ENCODE results near the gene ADCK1.
"Not testable (repeated sequence)": the region's sequence is repeated elsewhere in the genome, so short reads cannot be mapped to it uniquely, and the experiment has no call there.

ADCK1 gene

GRCh38 chr14:77761205-77761931, 38.5 kb upstream of the ADCK1 start:
- no peak overlapping the region for H2BK12ac ChIP-seq (ENCODE audit: low read length)
- H3K4me1 ChIP-seq (ENCODE audit: control insufficient read depth in 1 of 2, insufficient read depth in 2 of 2, low read length in 2 of 2) = no peaks in the 10 kb centered on the region
- no CpG with 5 or more reads among the region's 24 CpGs for WGBS (ENCODE audit: extremely low coverage, insufficient coverage, insufficient read length)
- peaks cover 0 to 2% of the 10 kb centered on the region in 2 experiments for H3K36me3 ChIP-seq (ENCODE audit: control insufficient read depth in 1 of 2, insufficient read depth in 2 of 2, low read length in 2 of 2)
- no peak overlapping the region for H3K18ac ChIP-seq (ENCODE audit: low read length)
- no peak overlapping the region for H2BK5ac ChIP-seq (ENCODE audit: low read depth, low read length, poor library complexity)
- no peak overlapping the region for H3K27ac ChIP-seq (ENCODE audit: low read depth, low read length)
- H3K14ac ChIP-seq (ENCODE audit: low read length) = no peak overlapping the region
- H3K9ac ChIP-seq (ENCODE audit: low read length) = peak overlapping the region; percentile 41
- H3K4me2 ChIP-seq (ENCODE audit: low read length) = peak overlapping the region; percentile 68
- H4K8ac ChIP-seq (ENCODE audit: low read depth, low read length) = peak overlapping the region; percentile 12
- peaks cover 4% of the 10 kb centered on the region for H3K79me1 ChIP-seq (ENCODE audit: low read length)
- peak in 1 of 2 donors; percentile 99 for DNase-seq
- no peak overlapping the region for H2BK120ac ChIP-seq (ENCODE audit: insufficient read depth, low read length, poor library complexity)
- H4K12ac ChIP-seq (ENCODE audit: low read depth, low read length) = no peak overlapping the region
- H4K91ac ChIP-seq (ENCODE audit: low read depth, low read length) = no peak overlapping the region
- H3K9me3 ChIP-seq (ENCODE audit: insufficient read depth, low read depth, low read length) = no peaks in the 10 kb centered on the region
- H2AFZ ChIP-seq (ENCODE audit: insufficient read depth, low read length, poor library complexity) = peak overlapping the region; percentile 25
- H2AK5ac ChIP-seq (ENCODE audit: low read length) = no peak overlapping the region
- peak overlapping the region; percentile 47 for H3K4me3 ChIP-seq (ENCODE audit: low read depth, low read length)
- no peak overlapping the region for H3K23ac ChIP-seq (ENCODE audit: low read length)
- no peaks in the 10 kb centered on the region for H3K27me3 ChIP-seq (ENCODE audit: insufficient read depth, low read length)
- H3K79me2 ChIP-seq (ENCODE audit: control insufficient read depth, insufficient read depth, low read length, poor library complexity) = peaks cover 4% of the 10 kb centered on the region
- no peak overlapping the region for H3K4ac ChIP-seq (ENCODE audit: low read depth, low read length)

GRCh38 chr14:77763316-77763715, 36.6 kb upstream of the ADCK1 start:
- no peak overlapping the region for H2BK12ac ChIP-seq (ENCODE audit: low read length)
- no peak overlapping the region for H3K18ac ChIP-seq (ENCODE audit: low read length)
- no peak overlapping the region for H2AFZ ChIP-seq (ENCODE audit: insufficient read depth, low read length, poor library complexity)
- WGBS (ENCODE audit: extremely low coverage, insufficient coverage, insufficient read length) = no CpG with 5 or more reads among the region's 1 CpG
- H3K36me3 ChIP-seq (ENCODE audit: control insufficient read depth in 1 of 2, insufficient read depth in 2 of 2, low read length in 2 of 2) = no peaks in the 10 kb centered on the region
- no peaks in the 10 kb centered on the region for H3K27me3 ChIP-seq (ENCODE audit: insufficient read depth, low read length)
- H3K9ac ChIP-seq (ENCODE audit: low read length) = no peak overlapping the region
- H3K4me3 ChIP-seq (ENCODE audit: low read depth, low read length) = no peak overlapping the region
- no peak for DNase-seq
- H3K4me2 ChIP-seq (ENCODE audit: low read length) = no peak overlapping the region
- no peak overlapping the region for H4K8ac ChIP-seq (ENCODE audit: low read depth, low read length)
- no peak overlapping the region for H2BK5ac ChIP-seq (ENCODE audit: low read depth, low read length, poor library complexity)
- H3K14ac ChIP-seq (ENCODE audit: low read length) = no peak overlapping the region
- no peaks in the 10 kb centered on the region for H3K4me1 ChIP-seq (ENCODE audit: control insufficient read depth in 1 of 2, insufficient read depth in 2 of 2, low read length in 2 of 2)
- H3K23ac ChIP-seq (ENCODE audit: low read length) = no peak overlapping the region
- no peaks in the 10 kb centered on the region for H3K9me3 ChIP-seq (ENCODE audit: insufficient read depth, low read depth, low read length)
- no peak overlapping the region for H3K4ac ChIP-seq (ENCODE audit: low read depth, low read length)
- H4K91ac ChIP-seq (ENCODE audit: low read depth, low read length) = no peak overlapping the region
- peaks cover 4% of the 10 kb centered on the region for H3K79me1 ChIP-seq (ENCODE audit: low read length)
- H2AK5ac ChIP-seq (ENCODE audit: low read length) = no peak overlapping the region
- peaks cover 4% of the 10 kb centered on the region for H3K79me2 ChIP-seq (ENCODE audit: control insufficient read depth, insufficient read depth, low read length, poor library complexity)
- H2BK120ac ChIP-seq (ENCODE audit: insufficient read depth, low read length, poor library complexity) = no peak overlapping the region
- H4K12ac ChIP-seq (ENCODE audit: low read depth, low read length) = no peak overlapping the region
- H3K27ac ChIP-seq (ENCODE audit: low read depth, low read length) = no peak overlapping the region

GRCh38 chr14:77763978-77764377, 35.9 kb upstream of the ADCK1 start:
- Histone ChIP-seq H4K12ac (ENCODE audit: low read depth, low read length) (no peak overlapping the region), H3K18ac (ENCODE audit: low read length) (no peak overlapping the region), H2BK12ac (ENCODE audit: low read length) (no peak overlapping the region), H3K27ac (ENCODE audit: low read depth, low read length) (no peak overlapping the region), H3K79me2 (ENCODE audit: control insufficient read depth, insufficient read depth, low read length, poor library complexity) (peaks cover 4% of the 10 kb centered on the region), H3K4ac (ENCODE audit: low read depth, low read length) (no peak overlapping the region), H3K23ac (ENCODE audit: low read length) (no peak overlapping the region), H3K79me1 (ENCODE audit: low read length) (peaks cover 4% of the 10 kb centered on the region), H3K9me3 (ENCODE audit: insufficient read depth, low read depth, low read length) (no peaks in the 10 kb centered on the region), H2AK5ac (ENCODE audit: low read length) (no peak overlapping the region), H2AFZ (ENCODE audit: insufficient read depth, low read length, poor library complexity) (no peak overlapping the region), H3K9ac (ENCODE audit: low read length) (no peak overlapping the region), H3K4me1 (ENCODE audit: control insufficient read depth in 1 of 2, insufficient read depth in 2 of 2, low read length in 2 of 2) (no peaks in the 10 kb centered on the region), H4K8ac (ENCODE audit: low read depth, low read length) (no peak overlapping the region), H3K36me3 (ENCODE audit: control insufficient read depth in 1 of 2, insufficient read depth in 2 of 2, low read length in 2 of 2) (no peaks in the 10 kb centered on the region), H3K27me3 (ENCODE audit: insufficient read depth, low read length) (no peaks in the 10 kb centered on the region), H3K14ac (ENCODE audit: low read length) (no peak overlapping the region), H3K4me3 (ENCODE audit: low read depth, low read length) (no peak overlapping the region), H2BK5ac (ENCODE audit: low read depth, low read length, poor library complexity) (no peak overlapping the region), H4K91ac (ENCODE audit: low read depth, low read length) (no peak overlapping the region), H3K4me2 (ENCODE audit: low read length) (no peak overlapping the region), H2BK120ac (ENCODE audit: insufficient read depth, low read length, poor library complexity) (no peak overlapping the region)
- no CpG with 5 or more reads among the region's 3 CpGs for WGBS (ENCODE audit: extremely low coverage, insufficient coverage, insufficient read length)
- DNase-seq = no peak

GRCh38 chr14:77768442-77769069, 31.4 kb upstream of the ADCK1 start:
- H2BK12ac ChIP-seq (ENCODE audit: low read length); H3K4me3 ChIP-seq (ENCODE audit: low read depth, low read length); DNase-seq; H4K12ac ChIP-seq (ENCODE audit: low read depth, low read length); H3K9ac ChIP-seq (ENCODE audit: low read length); H2BK120ac ChIP-seq (ENCODE audit: insufficient read depth, low read length, poor library complexity); H3K79me2 ChIP-seq (ENCODE audit: control insufficient read depth, insufficient read depth, low read length, poor library complexity); H4K91ac ChIP-seq (ENCODE audit: low read depth, low read length); H3K4me1 ChIP-seq (ENCODE audit: control insufficient read depth in 1 of 2, insufficient read depth in 2 of 2, low read length in 2 of 2); H3K18ac ChIP-seq (ENCODE audit: low read length); H3K4me2 ChIP-seq (ENCODE audit: low read length); H3K27ac ChIP-seq (ENCODE audit: low read depth, low read length); H4K8ac ChIP-seq (ENCODE audit: low read depth, low read length); H3K36me3 ChIP-seq (ENCODE audit: control insufficient read depth in 1 of 2, insufficient read depth in 2 of 2, low read length in 2 of 2); H3K4ac ChIP-seq (ENCODE audit: low read depth, low read length); H3K23ac ChIP-seq (ENCODE audit: low read length); H3K27me3 ChIP-seq (ENCODE audit: insufficient read depth, low read length); H3K9me3 ChIP-seq (ENCODE audit: insufficient read depth, low read depth, low read length); H3K79me1 ChIP-seq (ENCODE audit: low read length); H2BK5ac ChIP-seq (ENCODE audit: low read depth, low read length, poor library complexity); H2AK5ac ChIP-seq (ENCODE audit: low read length); H3K14ac ChIP-seq (ENCODE audit: low read length); H2AFZ ChIP-seq (ENCODE audit: insufficient read depth, low read length, poor library complexity): not testable (repeated sequence)
- WGBS (ENCODE audit: extremely low coverage, insufficient coverage, insufficient read length) = no CpG with 5 or more reads among the region's 2 CpGs
